ENCODE results near the gene SLC18A2. TPM values are rescaled to one million over a fixed set of nuclear protein-coding genes. Genes with fewer than 3 reads are reported as not detected.

SLC18A2 gene
- total and polyA plus RNA-seq, 9 of the 15 experiments (the other 6 are each of a cell fraction or from before 2014, with no cell fraction given), result 0.03 to 5.4 (median 0.40) TPM

DNA sequence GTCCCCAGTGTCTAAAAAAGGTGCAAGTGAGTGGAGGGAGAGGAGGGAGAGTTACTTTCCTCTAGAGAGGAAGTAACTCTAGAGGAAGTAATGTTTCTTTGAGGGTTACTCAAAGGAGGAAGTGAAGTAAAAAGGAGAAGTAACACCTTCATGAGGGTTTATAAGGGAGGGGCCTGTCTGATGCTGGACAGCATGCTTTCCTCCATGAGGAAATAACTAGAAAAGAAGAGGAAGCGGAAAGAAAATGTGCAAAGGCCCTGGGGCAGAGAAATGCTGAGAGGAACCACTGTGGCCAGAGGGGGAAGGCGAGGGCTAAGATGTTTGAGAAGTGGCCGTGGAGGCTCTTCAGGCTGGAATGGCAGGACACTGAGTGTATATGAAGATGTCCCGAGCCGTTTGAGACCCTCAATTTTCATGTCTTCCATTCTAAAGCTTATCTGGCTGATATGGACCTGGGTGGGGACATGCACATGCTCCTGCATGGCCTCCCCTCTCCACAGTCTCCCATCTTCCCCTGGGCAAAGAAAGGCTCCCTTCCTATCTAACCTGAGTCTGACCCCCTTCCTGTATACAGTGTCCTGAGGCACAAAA is 3.4 kb upstream of the SLC18A2 start:
- Histone ChIP-seq H2AFZ (ENCODE audit: low read depth, low read length) (no peak overlapping the region), H3K9me3 (replicated peaks; ENCODE audit: control insufficient read depth, insufficient read depth, low read depth, low read length) (no peaks in the 10 kb centered on the region), H3K9ac (ENCODE audit: insufficient read depth in 1 of 2, low read depth in 2 of 2, low read length in 2 of 2) (no peak overlapping the region), H3K9me1 (ENCODE audit: control insufficient read depth, insufficient read depth, low read length) (no peaks in the 10 kb centered on the region), H4K20me1 (replicated peaks; ENCODE audit: control insufficient read depth, insufficient read depth, low read length) (no peaks in the 10 kb centered on the region), H3K4me1 (replicated peaks in 1 of 2; ENCODE audit: control insufficient read depth in 2 of 2, insufficient read depth in 2 of 2, low read length in 2 of 2) (peaks cover 0 to 17% of the 10 kb centered on the region in 2 experiments; a peak in 2 of 5 replicates), H3K27ac (ENCODE audit: extremely low read depth, low read depth, low read length) (no peak overlapping the region), H3K27me3 (ENCODE audit: control insufficient read depth in 2 of 2, insufficient read depth in 2 of 2, low read length in 2 of 2) (peaks cover 2 to 20% of the 10 kb centered on the region in 2 experiments; a peak in 3 of 5 replicates), H3K36me3 (ENCODE audit: control insufficient read depth, insufficient read depth, low read length) (no peaks in the 10 kb centered on the region), H3K4me3 (no peak overlapping the region), H3K79me2 (ENCODE audit: control insufficient read depth, insufficient read depth, low read length) (no peaks in the 10 kb centered on the region), H3K4me2 (ENCODE audit: insufficient read depth, low read length) (no peak overlapping the region)
- DNase-seq (ENCODE audit: extremely low read depth in 1 of 4, low spot score in 3 of 4) (no peak), FAIRE-seq (no peak), ATAC-seq (peak; percentile 42; the same call in 2 of the 3 replicates)
- in situ Hi-C loops (cut with MboI), result loop anchor here (25.0 kb wide), 1 partner anchor 200 kb away; no protein-coding TSS in a partner anchor
- POLR2A ChIA-PET, result no interaction called here
- intact Hi-C loops (cut with micrococcal nuclease), result no loop called here
- WGBS (ENCODE audit: insufficient coverage, low coverage, missing lambda C conversion rate), result 0% methylated on average over 2 of the region's 5 CpGs
- BruUV-seq (replicated peaks), result no TSS peak
- CTCF ChIA-PET (ENCODE audit: low intra/inter-chr PET ratio), result no interaction called here
- peak; percentile 93 for TF ChIP-seq SPI1 (IDR thresholded peaks at IDR 0.05; ENCODE audit: borderline replicate concordance, low read depth, low read length)
- TF ChIP-seq MYC (IDR thresholded peaks at IDR 0.05; ENCODE audit: low read depth, low read length), result peak; percentile 22; the same call in 1 of the 2 replicates
- TF ChIP-seq MYC (CRISPR knock-in tag; IDR thresholded peaks at IDR 0.05; ENCODE audit: borderline replicate concordance, low read depth), result no peak
- peak; percentile 72; the same call in 1 of the 2 replicates for TF ChIP-seq BCOR (IDR thresholded peaks at IDR 0.05)
- peak; percentile 96 for TF ChIP-seq RBM25 (IDR thresholded peaks at IDR 0.05; ENCODE audit: low read depth, low read length, severe bottlenecking)
- TF ChIP-seq, protein P1, sequence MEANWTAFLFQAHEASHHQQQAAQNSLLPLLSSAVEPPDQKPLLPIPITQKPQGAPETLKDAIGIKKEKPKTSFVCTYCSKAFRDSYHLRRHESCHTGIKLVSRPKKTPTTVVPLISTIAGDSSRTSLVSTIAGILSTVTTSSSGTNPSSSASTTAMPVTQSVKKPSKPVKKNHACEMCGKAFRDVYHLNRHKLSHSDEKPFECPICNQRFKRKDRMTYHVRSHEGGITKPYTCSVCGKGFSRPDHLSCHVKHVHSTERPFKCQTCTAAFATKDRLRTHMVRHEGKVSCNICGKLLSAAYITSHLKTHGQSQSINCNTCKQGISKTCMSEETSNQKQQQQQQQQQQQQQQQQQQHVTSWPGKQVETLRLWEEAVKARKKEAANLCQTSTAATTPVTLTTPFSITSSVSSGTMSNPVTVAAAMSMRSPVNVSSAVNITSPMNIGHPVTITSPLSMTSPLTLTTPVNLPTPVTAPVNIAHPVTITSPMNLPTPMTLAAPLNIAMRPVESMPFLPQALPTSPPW (CRISPR knock-in tag; IDR thresholded peaks at IDR 0.05), result peak; percentile 48; the same call in 1 of the 2 replicates
- TF ChIP-seq ZNF830 (CRISPR knock-in tag; IDR thresholded peaks at IDR 0.05), result 0 out of 2 replicates have a peak, but pooled peaks have one; percentile 17
- TF ChIP-seq MCM7 (IDR thresholded peaks at IDR 0.05), result no peak
- no peak for TF ChIP-seq ZNF133 (CRISPR knock-in tag; IDR thresholded peaks at IDR 0.05)
- TF ChIP-seq SMARCA5 (IDR thresholded peaks at IDR 0.05), result peak; percentile 63; the same call in 1 of the 2 replicates
- TF ChIP-seq ZNF444 (CRISPR knock-in tag; IDR thresholded peaks at IDR 0.05), result no peak
- TF ChIP-seq, protein P2, sequence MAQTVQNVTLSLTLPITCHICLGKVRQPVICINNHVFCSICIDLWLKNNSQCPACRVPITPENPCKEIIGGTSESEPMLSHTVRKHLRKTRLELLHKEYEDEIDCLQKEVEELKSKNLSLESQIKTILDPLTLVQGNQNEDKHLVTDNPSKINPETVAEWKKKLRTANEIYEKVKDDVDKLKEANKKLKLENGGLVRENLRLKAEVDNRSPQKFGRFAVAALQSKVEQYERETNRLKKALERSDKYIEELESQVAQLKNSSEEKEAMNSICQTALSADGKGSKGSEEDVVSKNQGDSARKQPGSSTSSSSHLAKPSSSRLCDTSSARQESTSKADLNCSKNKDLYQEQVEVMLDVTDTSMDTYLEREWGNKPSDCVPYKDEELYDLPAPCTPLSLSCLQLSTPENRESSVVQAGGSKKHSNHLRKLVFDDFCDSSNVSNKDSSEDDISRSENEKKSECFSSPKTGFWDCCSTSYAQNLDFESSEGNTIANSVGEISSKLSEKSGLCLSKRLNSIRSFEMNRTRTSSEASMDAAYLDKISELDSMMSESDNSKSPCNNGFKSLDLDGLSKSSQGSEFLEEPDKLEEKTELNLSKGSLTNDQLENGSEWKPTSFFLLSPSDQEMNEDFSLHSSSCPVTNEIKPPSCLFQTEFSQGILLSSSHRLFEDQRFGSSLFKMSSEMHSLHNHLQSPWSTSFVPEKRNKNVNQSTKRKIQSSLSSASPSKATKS (CRISPR knock-in tag; IDR thresholded peaks at IDR 0.05), result no peak
- TF ChIP-seq, protein P3, sequence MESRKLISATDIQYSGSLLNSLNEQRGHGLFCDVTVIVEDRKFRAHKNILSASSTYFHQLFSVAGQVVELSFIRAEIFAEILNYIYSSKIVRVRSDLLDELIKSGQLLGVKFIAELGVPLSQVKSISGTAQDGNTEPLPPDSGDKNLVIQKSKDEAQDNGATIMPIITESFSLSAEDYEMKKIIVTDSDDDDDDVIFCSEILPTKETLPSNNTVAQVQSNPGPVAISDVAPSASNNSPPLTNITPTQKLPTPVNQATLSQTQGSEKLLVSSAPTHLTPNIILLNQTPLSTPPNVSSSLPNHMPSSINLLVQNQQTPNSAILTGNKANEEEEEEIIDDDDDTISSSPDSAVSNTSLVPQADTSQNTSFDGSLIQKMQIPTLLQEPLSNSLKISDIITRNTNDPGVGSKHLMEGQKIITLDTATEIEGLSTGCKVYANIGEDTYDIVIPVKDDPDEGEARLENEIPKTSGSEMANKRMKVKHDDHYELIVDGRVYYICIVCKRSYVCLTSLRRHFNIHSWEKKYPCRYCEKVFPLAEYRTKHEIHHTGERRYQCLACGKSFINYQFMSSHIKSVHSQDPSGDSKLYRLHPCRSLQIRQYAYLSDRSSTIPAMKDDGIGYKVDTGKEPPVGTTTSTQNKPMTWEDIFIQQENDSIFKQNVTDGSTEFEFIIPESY (CRISPR knock-in tag; IDR thresholded peaks at IDR 0.05), result 0 out of 2 replicates have a peak, but pooled peaks have one; percentile 20
- no peak for TF ChIP-seq SRSF7 (optimal IDR thresholded peaks at IDR 0.05; ENCODE audit: low read depth, low read length)
- no peak for TF ChIP-seq ATF1 (CRISPR knock-in tag; IDR thresholded peaks at IDR 0.05)
- no peak for TF ChIP-seq ATF1 (tag; IDR thresholded peaks at IDR 0.05)
- TF ChIP-seq ATF7 (IDR thresholded peaks at IDR 0.05), result peak; percentile 13; the same call in 1 of the 2 replicates
- no peak for TF ChIP-seq TCF7L2 (IDR thresholded peaks at IDR 0.05; ENCODE audit: low read depth, low read length)
